ENCODE data around the gene CCR9. TPM values are rescaled to one million over a fixed set of nuclear protein-coding genes. Genes with fewer than 3 reads are reported as not detected.

The CCR9 gene
- polyA plus RNA-seq, 1 donor from 2014 or later = not detected

- Histone ChIP-seq H3K27me3 (ENCODE audit: insufficient read depth, low read depth, low read length) (no peaks in the 10 kb centered on the region), H3F3A (ENCODE audit: insufficient read depth, low read length, poor library complexity, severe bottlenecking) (no peaks in the 10 kb centered on the region), H2AFZ (ENCODE audit: low read depth, low read length) (no peak overlapping the region), H3K4me2 (ENCODE audit: low read length) (no peak overlapping the region), H3K27ac (ENCODE audit: low read length) (no peak overlapping the region), H3K9me3 (ENCODE audit: low read length) (no peaks in the 10 kb centered on the region), H4K20me1 (ENCODE audit: insufficient read depth) (no peaks in the 10 kb centered on the region), H3K4me3 (ENCODE audit: low read length) (no peak overlapping the region), H3K36me3 (ENCODE audit: insufficient read depth, low read length) (no peaks in the 10 kb centered on the region), H3K79me2 (replicated peaks; ENCODE audit: insufficient read depth, low read length) (no peaks in the 10 kb centered on the region), H3K9me2 (ENCODE audit: insufficient read depth, low read length) (no peaks in the 10 kb centered on the region), H3K9ac (ENCODE audit: low read length) (no peak overlapping the region)
- TF ChIP-seq RAD21 (conservative IDR thresholded peaks at IDR 0.05) = no peak
- TF ChIP-seq TAF1 (IDR thresholded peaks at IDR 0.05; ENCODE audit: low read depth) = no peak
- no peak for TF ChIP-seq MXI1 (conservative IDR thresholded peaks at IDR 0.05; ENCODE audit: poor library complexity, severe bottlenecking)
- TF ChIP-seq EP300 (conservative IDR thresholded peaks at IDR 0.05; ENCODE audit: poor library complexity, severe bottlenecking) = no peak
- no peak for TF ChIP-seq EZH2 (IDR thresholded peaks at IDR 0.05; ENCODE audit: borderline replicate concordance, insufficient read depth, low read length, poor library complexity, severe bottlenecking)
- no peak for TF ChIP-seq REST (IDR thresholded peaks at IDR 0.05; ENCODE audit: borderline replicate concordance)
- no peak for TF ChIP-seq POLR2AphosphoS5 (IDR thresholded peaks at IDR 0.05)
- no peak for TF ChIP-seq SMC3 (conservative IDR thresholded peaks at IDR 0.05; ENCODE audit: poor library complexity)
- TF ChIP-seq CTCF (IDR thresholded peaks at IDR 0.05; ENCODE audit: poor library complexity, severe bottlenecking) = no peak
Measured at GRCh38 chr3:45921158-45922038, 35.1 kb downstream of the CCR9 start.

- H4K20me1 ChIP-seq (ENCODE audit: insufficient read depth) = no peaks in the 10 kb centered on the region
- no peaks in the 10 kb centered on the region for H3K27me3 ChIP-seq (ENCODE audit: insufficient read depth, low read depth, low read length)
- no peak overlapping the region for H3K4me3 ChIP-seq (ENCODE audit: low read length)
- TF ChIP-seq CTCF (IDR thresholded peaks at IDR 0.05; ENCODE audit: poor library complexity, severe bottlenecking) (no peak), TAF1 (IDR thresholded peaks at IDR 0.05; ENCODE audit: low read depth) (no peak), MXI1 (conservative IDR thresholded peaks at IDR 0.05; ENCODE audit: poor library complexity, severe bottlenecking) (no peak)
- H3K4me2 ChIP-seq (ENCODE audit: low read length) = no peak overlapping the region
- no peaks in the 10 kb centered on the region for H3K9me2 ChIP-seq (ENCODE audit: insufficient read depth, low read length)
- no peak overlapping the region for H2AFZ ChIP-seq (ENCODE audit: low read depth, low read length)
- no peak overlapping the region for H3K27ac ChIP-seq (ENCODE audit: low read length)
- no peaks in the 10 kb centered on the region for H3F3A ChIP-seq (ENCODE audit: insufficient read depth, low read length, poor library complexity, severe bottlenecking)
- no peak overlapping the region for H3K9ac ChIP-seq (ENCODE audit: low read length)
- H3K9me3 ChIP-seq (ENCODE audit: low read length) = no peaks in the 10 kb centered on the region
- H3K79me2 ChIP-seq (replicated peaks; ENCODE audit: insufficient read depth, low read length) = no peaks in the 10 kb centered on the region
- H3K36me3 ChIP-seq (ENCODE audit: insufficient read depth, low read length) = no peaks in the 10 kb centered on the region
Measured at GRCh38 chr3:45922039-45922326, 35.6 kb downstream of the CCR9 start.
